ENCODE results near the gene ALDH1A3.

ALDH1A3 gene

DNA sequence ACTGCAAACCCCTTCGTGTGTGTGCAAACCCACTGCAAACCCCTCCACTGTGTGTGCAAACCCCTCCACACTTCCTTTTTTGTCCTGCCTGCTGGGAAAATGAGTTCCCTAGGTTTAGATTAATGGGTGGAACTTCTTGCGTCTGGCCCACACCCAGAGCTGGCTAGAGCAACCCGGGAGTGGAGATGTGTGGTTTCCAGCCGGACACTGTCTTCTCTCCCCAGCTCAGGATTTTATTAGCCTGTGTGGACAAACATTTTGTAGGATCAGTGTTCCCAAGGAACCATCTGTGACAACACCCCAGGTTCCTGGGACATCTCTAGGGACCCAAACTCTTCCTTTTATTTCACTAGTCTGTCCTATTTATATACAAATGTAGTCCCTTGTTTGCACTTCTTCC lies 29.9 kb downstream of the ALDH1A3 start:
- DNase-seq (ENCODE audit: low read depth): no peak
- TF ChIP-seq, protein P1, sequence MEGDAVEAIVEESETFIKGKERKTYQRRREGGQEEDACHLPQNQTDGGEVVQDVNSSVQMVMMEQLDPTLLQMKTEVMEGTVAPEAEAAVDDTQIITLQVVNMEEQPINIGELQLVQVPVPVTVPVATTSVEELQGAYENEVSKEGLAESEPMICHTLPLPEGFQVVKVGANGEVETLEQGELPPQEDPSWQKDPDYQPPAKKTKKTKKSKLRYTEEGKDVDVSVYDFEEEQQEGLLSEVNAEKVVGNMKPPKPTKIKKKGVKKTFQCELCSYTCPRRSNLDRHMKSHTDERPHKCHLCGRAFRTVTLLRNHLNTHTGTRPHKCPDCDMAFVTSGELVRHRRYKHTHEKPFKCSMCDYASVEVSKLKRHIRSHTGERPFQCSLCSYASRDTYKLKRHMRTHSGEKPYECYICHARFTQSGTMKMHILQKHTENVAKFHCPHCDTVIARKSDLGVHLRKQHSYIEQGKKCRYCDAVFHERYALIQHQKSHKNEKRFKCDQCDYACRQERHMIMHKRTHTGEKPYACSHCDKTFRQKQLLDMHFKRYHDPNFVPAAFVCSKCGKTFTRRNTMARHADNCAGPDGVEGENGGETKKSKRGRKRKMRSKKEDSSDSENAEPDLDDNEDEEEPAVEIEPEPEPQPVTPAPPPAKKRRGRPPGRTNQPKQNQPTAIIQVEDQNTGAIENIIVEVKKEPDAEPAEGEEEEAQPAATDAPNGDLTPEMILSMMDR (conservative IDR thresholded peaks at IDR 0.05; ENCODE audit: control insufficient read depth, insufficient read depth, low read depth, low read length): no peak
- no peak overlapping the region for H3K4me3 ChIP-seq (ENCODE audit: control insufficient read depth, low read depth, low read length)

DNA sequence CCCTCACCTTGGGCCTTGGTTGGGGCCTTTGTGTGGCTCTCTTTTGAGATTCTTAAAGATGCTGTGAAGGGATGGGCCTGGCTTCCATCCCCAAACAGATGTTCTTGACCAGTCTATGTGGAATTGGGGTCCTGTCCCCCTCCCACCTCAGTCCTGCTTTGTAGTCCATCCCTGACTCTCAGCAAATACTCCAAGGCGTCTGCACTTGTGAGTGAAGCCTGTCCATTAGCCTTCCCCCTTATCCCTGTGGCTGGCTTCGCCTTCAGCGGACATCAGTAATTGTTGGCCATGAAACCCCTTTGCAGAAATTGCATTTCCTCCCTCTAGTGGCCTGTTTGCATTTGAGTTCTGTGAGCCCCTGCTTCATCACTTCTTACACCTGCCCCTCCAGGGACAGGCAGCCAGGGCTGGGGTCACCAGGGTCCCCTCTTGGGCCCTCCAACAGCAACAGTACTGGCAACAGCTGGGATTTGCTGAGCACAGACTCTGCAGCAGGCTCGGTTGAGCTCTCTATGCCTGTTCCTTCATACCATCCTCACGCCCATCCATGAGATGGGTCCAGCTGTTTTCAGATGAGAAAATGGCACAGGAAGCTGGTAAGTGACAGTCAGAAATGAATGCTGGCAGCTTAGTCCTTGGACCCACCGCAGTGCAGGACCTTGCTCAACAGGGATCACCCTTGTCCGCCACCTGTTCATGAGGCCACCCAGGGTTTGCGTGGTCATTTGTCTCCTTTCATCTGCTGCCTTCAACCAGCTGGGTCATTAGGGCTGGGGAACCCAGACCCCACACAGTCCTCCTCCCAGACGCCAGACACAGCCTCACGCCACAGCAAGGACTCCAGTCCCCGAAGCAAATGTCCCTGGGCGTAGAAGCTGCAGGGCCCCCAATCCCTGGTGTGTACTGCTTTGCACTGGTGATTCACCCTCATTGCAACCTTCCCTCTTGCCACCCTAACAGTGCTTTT lies 30.6 kb downstream of the ALDH1A3 start:
- no peak overlapping the region for H3K4me3 ChIP-seq (ENCODE audit: control insufficient read depth, low read depth, low read length)
- TF ChIP-seq, protein P1 (conservative IDR thresholded peaks at IDR 0.05; ENCODE audit: control insufficient read depth, insufficient read depth, low read depth, low read length): peak; percentile 26
- DNase-seq (ENCODE audit: low read depth): no peak

- TF ChIP-seq, protein P1 (conservative IDR thresholded peaks at IDR 0.05; ENCODE audit: control insufficient read depth, insufficient read depth, low read depth, low read length): no peak
- no peak overlapping the region for H3K4me3 ChIP-seq (ENCODE audit: control insufficient read depth, low read depth, low read length)
- no peak for DNase-seq (ENCODE audit: low read depth)
These were observed 31.5 kb downstream of the ALDH1A3 start for GRCh38 chr15:100911086-100911485.

- no peak for DNase-seq (ENCODE audit: low read depth)
- H3K4me3 ChIP-seq (ENCODE audit: control insufficient read depth, low read depth, low read length): no peak overlapping the region
- TF ChIP-seq, protein P1 (conservative IDR thresholded peaks at IDR 0.05; ENCODE audit: control insufficient read depth, insufficient read depth, low read depth, low read length): no peak
These were observed 34.3 kb downstream of the ALDH1A3 start for GRCh38 chr15:100913961-100914360.

DNA sequence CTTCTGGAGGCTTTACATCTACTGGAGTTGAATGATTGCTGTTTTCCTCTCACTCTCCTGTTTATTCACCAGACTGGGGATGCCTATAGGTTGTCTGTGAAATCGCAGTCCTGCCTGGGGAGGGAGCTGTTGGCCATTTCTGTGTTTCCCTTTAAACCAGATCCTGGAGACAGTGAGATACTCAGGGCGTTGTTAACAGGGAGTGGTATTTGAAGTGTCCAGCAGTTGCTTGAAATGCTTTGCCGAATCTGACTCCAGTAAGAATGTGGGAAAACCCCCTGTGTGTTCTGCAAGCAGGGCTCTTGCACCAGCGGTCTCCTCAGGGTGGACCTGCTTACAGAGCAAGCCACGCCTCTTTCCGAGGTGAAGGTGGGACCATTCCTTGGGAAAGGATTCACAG lies 35.2 kb downstream of the ALDH1A3 start:
- no peak overlapping the region for H3K4me3 ChIP-seq (ENCODE audit: control insufficient read depth, low read depth, low read length)
- DNase-seq (ENCODE audit: low read depth): no peak
- TF ChIP-seq, protein P1 (conservative IDR thresholded peaks at IDR 0.05; ENCODE audit: control insufficient read depth, insufficient read depth, low read depth, low read length): peak; percentile 27

- TF ChIP-seq, protein P1 (conservative IDR thresholded peaks at IDR 0.05; ENCODE audit: control insufficient read depth, insufficient read depth, low read depth, low read length): peak; percentile 54
- peak overlapping the region; percentile 80 for H3K4me3 ChIP-seq (ENCODE audit: control insufficient read depth, low read depth, low read length)
These were observed 38.5 kb downstream of the ALDH1A3 start for GRCh38 chr15:100918034-100918689.

More at GRCh38 chr15:100918034-100918689, 38.5 kb downstream of the ALDH1A3 start:
- DNase-seq (ENCODE audit: low read depth): peak; percentile 72
